ENCODE results near the gene MSI2. TPM values are rescaled to one million over a fixed set of nuclear protein-coding genes. Genes with fewer than 3 reads are reported as not detected.
A peak's percentile ranks its signal among the peaks of the same experiment; 100 is the strongest.

Gene MSI2
- total RNA-seq, 6 experiments from 2014 or later: 12.0 to 22.6 (median 19.4) TPM

- TF ChIP-seq POLR2A (IDR thresholded peaks at IDR 0.05) (no peak), CTCF (IDR thresholded peaks at IDR 0.05) (no peak)
- H3K4me1 ChIP-seq: peaks cover 0 to 19% (median 0%) of the 10 kb centered on the region in 4 donors
- no peak overlapping the region for H3K4me3 ChIP-seq
- intact Hi-C loops (cut with DNase I): no loop called here
- H3K27me3 ChIP-seq: no peaks in the 10 kb centered on the region
- H3K27ac ChIP-seq: no peak overlapping the region
- H3K36me3 ChIP-seq: no peaks in the 10 kb centered on the region
- no peaks in the 10 kb centered on the region for H3K9me3 ChIP-seq
- ATAC-seq: no peak
- no peak for DNase-seq
- 55% methylated on average over 5 of the region's 10 CpGs for WGBS (ENCODE audit: insufficient coverage, low coverage, low lambda C conversion rate, missing lambda C conversion rate)
These were observed 266.0 kb downstream of the MSI2 start for GRCh38 chr17:57522042-57523005.

GRCh38 chr17:57523926-57524632 is 267.8 kb downstream of the MSI2 start:
- H3K4me3 ChIP-seq: no peak overlapping the region
- peak; percentile 44 to 89 (median 73) for ATAC-seq
- intact Hi-C loops (cut with DNase I): no loop called here
- no peaks in the 10 kb centered on the region for H3K9me3 ChIP-seq
- WGBS (ENCODE audit: insufficient coverage, low coverage, low lambda C conversion rate, missing lambda C conversion rate): 70% methylated on average over 7 of the region's 7 CpGs
- peak overlapping the region in 1 of 3 donors; percentile 20 for H3K27ac ChIP-seq
- H3K36me3 ChIP-seq: no peaks in the 10 kb centered on the region
- no peak for TF ChIP-seq POLR2A (IDR thresholded peaks at IDR 0.05)
- TF ChIP-seq CTCF (IDR thresholded peaks at IDR 0.05): no peak
- peak in 2 of 3 donors; percentile 75 to 78 for DNase-seq
- H3K27me3 ChIP-seq: no peaks in the 10 kb centered on the region
- H3K4me1 ChIP-seq: peaks cover 0 to 9% (median 0%) of the 10 kb centered on the region in 4 donors

- Histone ChIP-seq H3K4me3 (no peak overlapping the region), H3K27me3 (no peaks in the 10 kb centered on the region), H3K4me1 (peaks cover 0 to 9% (median 0%) of the 10 kb centered on the region in 4 donors), H3K36me3 (no peaks in the 10 kb centered on the region), H3K9me3 (no peaks in the 10 kb centered on the region), H3K27ac (no peak overlapping the region)
- 90% methylated on average over 4 of the region's 4 CpGs for WGBS (ENCODE audit: insufficient coverage, low coverage, low lambda C conversion rate, missing lambda C conversion rate)
- ATAC-seq: no peak
- TF ChIP-seq CTCF (IDR thresholded peaks at IDR 0.05) (no peak), POLR2A (IDR thresholded peaks at IDR 0.05) (no peak)
- intact Hi-C loops (cut with DNase I): no loop called here
- no peak for DNase-seq
These were observed 268.7 kb downstream of the MSI2 start for GRCh38 chr17:57524839-57525568.

GRCh38 chr17:57527221-57528057 is 271.1 kb downstream of the MSI2 start:
- WGBS (ENCODE audit: insufficient coverage, low coverage, low lambda C conversion rate, missing lambda C conversion rate): 88% methylated on average over 6 of the region's 15 CpGs
- H3K27ac ChIP-seq: no peak overlapping the region

More at GRCh38 chr17:57527221-57528057, 271.1 kb downstream of the MSI2 start:
- TF ChIP-seq POLR2A (IDR thresholded peaks at IDR 0.05) (no peak), CTCF (IDR thresholded peaks at IDR 0.05) (no peak)
- DNase-seq (no peak), ATAC-seq (no peak)
- Histone ChIP-seq H3K4me3 (no peak overlapping the region), H3K4me1 (peaks cover 0 to 23% (median 6%) of the 10 kb centered on the region in 4 donors), H3K9me3 (no peaks in the 10 kb centered on the region), H3K27me3 (no peaks in the 10 kb centered on the region), H3K36me3 (no peaks in the 10 kb centered on the region)
- intact Hi-C loops (cut with DNase I): no loop called here

Measured in right lobe of liver (tissue), 6 donors.